ENCODE measurements around the gene HAAO.
"Not testable (repeated sequence)": the region's sequence is repeated elsewhere in the genome, so short reads cannot be mapped to it uniquely, and the experiment has no call there.

HAAO gene

DNA sequence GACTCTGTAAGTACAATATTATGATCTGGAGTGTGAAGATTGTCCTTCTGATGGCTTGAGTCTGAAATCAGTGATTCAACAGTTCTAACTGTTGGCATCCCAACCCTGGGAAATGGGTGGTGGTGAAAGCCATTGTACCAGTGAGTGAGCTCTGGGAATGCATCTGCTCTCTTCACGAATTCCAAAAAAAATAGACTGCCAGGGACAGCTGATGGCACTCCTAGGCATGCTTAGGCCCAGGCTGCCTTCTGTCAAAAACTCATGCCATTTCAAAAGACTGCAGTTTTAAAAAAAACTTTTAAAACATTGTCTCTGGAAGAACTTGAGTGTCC is 48.8 kb downstream of the HAAO start:
- DNase-seq = no peak

GRCh38 chr2:42742740-42743658 is 49.4 kb downstream of the HAAO start:
- DNase-seq = no peak

- no peak for DNase-seq
Measured at GRCh38 chr2:42741140-42741539, 51.2 kb downstream of the HAAO start.

DNA sequence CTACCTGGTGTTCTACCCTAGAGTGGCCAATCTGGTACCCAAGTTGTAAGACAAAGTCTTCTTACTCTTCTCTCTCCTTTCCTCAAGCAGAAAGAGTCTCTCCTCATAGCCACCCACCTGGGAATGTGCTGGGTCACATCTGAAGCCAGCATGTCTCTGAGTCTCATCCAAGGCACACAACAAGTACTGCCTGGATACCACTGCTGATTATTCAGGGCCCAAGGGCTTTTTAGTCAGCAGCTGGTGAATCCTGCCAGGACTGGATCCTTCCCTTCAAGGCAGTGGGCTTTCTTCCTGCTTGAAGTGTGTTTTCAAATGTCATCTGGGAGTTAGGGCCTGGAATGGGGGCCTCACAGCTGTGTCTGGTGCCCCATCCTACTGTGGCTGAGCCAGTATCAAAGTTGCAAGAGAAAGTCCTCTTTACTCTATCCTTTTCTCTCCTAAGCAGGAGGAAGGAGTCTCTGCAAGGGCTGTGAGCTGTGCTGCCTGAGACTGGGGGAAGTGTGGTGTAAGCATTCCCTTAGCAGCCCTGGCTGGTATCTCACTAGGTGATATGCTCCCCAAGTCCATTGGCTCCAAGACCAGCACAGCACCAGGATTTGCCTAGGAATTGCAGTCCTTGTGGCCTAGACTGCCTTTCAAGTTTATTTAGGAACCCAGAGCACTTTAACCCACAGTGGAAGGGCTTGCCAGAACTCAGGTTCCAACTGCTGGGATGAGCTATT is 55.6 kb downstream of the HAAO start:
- DNase-seq = no peak

DNA sequence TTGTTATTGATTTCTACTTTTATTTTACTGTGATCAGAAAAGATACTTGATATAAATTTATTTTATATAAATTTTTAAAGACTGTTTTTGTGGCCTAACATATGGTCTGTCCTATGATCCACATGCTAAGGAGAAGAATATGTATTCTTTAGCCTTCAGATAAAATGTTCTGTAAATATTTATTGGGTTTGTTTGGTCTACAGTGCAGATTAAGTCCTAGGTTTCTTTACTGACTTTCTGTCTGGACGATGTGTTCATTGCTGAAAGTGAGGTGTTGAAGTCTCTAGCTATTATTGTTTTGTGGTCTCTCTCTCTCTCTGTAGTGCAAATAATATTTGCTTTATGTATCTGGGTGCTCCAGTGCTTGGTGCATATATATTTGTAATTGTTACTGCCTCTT is 58.5 kb downstream of the HAAO start:
- DNase-seq = no peak

- DNase-seq = not testable (repeated sequence)
Measured at GRCh38 chr2:42731316-42731715, 61.1 kb downstream of the HAAO start.

DNA sequence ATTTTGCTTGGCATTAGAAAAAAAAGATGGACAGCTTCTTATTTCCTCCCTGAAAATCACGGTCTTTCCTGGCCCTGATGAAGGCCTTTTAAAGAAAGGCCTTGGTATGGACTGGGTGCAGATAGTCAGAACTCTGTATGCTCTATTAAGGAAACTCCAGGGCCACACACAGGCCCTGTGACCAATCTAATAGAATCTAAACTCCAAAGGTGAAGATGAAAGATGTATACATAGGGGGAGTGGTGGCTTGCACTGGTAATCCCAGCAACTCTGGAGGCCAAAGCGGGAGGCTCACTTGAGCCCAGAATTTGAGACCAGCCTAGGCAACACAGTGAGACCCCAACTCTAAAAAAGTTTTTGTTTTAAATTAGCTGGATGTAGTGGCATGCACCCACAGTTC is 65.7 kb downstream of the HAAO start:
- DNase-seq = no peak

DNA sequence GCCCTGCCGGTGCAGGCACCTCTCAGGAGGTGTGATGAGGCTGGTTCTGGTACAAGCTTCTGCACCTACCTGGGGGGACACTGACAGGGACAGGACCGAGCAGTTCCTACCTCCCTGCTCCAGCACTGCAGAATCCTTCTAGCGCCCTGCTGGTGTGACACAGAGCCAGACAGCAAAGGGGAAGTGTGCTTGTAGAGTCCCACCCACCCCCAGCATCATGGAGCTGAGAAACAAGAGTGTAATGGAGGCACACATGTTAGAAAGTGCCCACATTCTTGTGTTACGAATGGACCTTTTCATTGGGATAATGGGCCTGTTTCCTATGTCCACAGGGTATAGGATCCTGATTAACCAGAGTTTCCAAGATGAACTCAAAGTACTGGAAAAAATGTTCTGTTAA is 66.7 kb downstream of the HAAO start:
- DNase-seq = no peak

DNA sequence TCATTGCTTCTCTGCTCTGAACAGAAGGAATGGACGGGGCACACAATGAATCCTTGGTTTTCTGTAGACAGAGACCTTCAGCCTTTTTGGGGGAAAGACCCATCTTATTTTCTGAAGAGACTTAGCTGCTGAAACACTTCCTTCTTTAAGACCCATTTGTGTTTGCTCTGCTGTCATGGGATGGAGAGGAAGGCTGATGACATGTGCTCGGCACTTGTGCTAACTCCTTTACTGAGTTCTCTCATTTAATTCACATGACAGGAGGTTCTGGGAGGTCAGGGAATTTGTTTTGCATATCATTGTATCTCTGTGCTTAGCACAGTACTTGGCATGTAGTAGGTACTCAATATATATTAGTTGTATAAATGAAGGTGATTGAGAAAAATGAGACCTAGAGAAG is 67.5 kb downstream of the HAAO start:
- DNase-seq = no peak

DNA sequence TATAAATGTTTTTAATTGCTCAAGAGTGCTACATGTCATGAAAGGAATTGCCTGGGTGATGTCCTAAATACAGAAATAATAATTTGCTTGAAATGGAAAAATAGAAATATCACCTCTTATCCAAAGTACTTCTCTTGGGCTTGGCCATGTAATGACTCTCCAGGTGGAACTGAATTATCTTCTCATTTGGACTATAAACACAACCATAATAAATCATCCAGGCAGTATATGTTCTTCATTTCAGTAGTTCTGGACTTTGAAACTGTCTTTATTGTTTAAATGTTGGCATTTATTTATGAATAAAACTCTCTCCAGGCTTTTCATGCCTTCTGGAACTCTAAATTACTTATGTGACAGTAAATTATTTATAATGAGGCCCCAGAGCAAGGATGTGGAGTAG is 68.9 kb downstream of the HAAO start:
- no peak for DNase-seq

DNA sequence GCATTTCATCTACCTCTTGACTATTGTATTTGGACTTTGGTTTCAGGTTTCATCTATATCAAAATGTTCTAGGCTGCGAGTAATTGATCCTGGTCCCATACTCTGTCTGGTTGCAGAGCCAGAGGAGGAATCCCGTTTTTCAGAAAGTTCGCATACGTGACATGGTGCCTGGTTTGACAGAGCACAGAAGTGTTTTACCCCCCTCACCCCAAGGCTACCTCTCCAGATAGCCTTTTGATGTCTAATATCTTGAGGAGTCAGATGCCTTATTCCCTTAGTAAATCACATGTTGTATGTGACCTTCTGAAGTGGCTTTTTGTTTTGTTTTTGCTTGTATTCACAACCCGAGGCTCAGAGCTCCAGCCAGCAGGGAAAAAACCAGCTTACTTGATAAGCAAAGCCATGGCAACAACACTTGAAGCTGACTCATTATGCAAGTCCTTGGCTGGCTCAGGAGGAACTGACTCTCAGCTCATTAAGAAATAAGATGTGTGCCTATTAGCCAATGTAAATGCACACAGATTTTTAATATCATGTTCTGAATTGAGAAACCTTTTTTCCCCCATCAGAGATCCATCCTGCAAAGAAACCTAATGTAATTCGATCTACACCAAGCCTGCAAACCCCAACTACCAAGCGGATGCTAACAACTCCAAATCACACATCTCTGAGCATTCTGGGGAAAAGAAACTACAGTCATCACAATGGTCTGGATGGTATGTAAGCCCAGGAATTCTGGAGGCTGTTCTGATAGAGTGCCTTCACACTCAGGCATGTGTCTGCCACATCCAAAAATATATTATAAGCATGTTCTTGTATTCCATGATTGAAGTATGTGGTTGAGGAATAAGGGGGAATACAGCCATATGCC is 69.8 kb downstream of the HAAO start:
- no peak for DNase-seq

DNA sequence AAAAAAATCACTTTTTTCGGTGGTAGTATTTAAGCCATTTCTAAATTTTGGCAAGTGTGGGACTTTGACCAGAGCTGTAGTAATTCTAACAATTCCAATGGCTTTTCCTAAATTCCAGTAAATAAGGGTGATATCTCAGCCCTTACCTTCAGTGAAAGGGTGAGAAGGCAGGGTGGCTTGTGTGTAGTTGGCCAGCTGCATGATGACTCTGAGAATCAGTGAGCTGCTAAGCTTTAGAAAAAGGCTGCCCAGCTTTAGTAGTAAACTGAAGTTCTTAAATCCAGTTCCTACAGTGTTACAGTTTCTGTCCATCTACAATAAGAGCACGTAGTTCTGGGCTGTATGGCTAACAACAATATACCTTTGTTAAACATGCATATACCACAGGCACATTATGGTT is 70.5 kb downstream of the HAAO start:
- no peak for DNase-seq
